T47D (cell line): ENCODE measurements around the gene SEMA6C.
A peak's percentile ranks its signal among the peaks of the same experiment; 100 is the strongest.

Experiments used
- DNase-seq, 2 experiments: peaks; one replicate each; pipeline versions ENCODE4 v3.0.0 to v3.0.0-alpha.2; 2011 to 2012; ENCODE audit warnings: low read depth in 1 of 2, low spot score in 1 of 2
- JUND ChIP-seq: IDR thresholded peaks from 2 replicates; pipeline ENCODE4 v1.6.1; 2012; ENCODE audit warnings: low read depth
- in situ Hi-C: cut with HindIII; loops from 2 replicates; pipeline ENCODE4 v1.10.0; 2016; ENCODE audit warnings: low sequenced_read_pairs, low pct_unique_long_range_greater_than_20kb

The SEMA6C gene

DNA sequence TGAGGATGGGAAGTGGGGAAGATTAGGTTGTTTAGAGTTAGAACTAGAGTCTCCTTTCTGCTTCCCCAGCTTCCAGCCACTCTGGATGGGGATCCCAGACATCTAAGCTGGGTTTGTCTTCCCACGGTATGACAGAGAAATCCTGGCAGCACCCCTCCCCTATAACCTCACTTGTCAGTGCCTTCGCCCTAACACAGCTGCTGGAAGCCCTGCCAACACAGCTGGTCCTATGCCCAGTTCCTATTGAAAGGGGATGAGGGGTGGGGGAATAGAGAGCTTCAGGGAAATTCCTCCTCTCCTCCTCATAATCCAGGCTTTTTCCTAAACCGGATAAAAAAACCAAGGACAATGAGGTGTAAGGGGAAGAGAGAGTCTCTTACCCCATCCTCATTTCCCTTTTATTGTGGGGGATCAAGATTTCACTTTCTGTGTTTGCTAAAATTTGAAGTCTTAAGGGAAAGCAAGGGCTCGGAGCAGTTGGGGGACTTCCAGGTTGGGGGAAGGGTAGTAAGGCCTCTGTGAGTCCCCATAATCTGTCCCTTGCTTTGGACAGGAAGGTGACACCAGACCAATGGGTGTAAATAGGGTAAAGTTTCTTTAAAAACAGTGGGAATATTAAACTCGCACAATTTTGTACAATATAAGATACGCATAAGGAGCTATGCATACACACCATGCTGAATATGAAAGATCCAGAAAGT, 28.8 kb upstream of the SEMA6C start:
- in situ Hi-C loops: no loop called here
- DNase-seq: no peak

DNA sequence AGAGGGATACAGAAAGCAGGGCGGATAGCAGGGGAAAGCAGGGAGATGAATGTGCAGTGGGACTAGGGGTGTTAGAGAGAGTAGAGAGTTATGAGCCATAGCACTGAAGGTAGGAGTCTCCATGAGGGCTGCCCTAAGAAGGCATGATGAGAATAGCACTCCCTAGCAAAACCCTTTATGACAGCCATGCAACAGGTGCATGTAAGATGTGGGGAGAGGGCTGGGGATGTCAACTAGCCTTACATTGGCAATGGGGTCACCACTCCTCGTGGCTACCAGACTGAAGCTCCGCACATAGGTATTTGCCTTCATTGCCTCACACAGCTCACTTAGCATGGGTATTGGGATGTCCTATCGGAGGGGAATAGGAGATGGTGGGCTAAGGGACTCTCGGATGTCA, 24.8 kb upstream of the SEMA6C start:
- TF ChIP-seq JUND: no peak
- in situ Hi-C loops: no loop called here
- no peak for DNase-seq

More for the DNA sequence above, 28.8 kb upstream of the SEMA6C start:
- no peak for TF ChIP-seq JUND

DNA sequence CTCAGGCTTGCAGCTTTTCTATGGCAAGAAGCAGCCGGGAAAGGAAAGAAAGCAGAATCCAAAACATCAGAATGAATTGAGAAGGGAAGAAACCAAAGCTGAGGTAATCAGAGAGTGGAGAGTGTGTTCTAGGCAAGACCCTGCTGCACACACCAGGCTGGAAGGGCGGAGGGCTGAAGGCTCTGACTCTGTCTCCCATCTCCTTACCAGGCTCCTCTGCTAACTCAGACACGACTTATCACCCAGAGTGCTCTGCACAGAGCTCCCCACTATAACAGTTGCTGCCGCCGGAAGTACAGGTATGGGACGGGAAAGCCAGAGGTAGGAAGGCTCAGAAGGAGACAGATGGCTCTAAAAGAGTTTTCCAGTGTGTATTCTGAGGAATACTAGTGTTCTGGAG, 20.7 kb upstream of the SEMA6C start:
- DNase-seq: no peak
- no peak for TF ChIP-seq JUND
- in situ Hi-C loops: no loop called here

DNA sequence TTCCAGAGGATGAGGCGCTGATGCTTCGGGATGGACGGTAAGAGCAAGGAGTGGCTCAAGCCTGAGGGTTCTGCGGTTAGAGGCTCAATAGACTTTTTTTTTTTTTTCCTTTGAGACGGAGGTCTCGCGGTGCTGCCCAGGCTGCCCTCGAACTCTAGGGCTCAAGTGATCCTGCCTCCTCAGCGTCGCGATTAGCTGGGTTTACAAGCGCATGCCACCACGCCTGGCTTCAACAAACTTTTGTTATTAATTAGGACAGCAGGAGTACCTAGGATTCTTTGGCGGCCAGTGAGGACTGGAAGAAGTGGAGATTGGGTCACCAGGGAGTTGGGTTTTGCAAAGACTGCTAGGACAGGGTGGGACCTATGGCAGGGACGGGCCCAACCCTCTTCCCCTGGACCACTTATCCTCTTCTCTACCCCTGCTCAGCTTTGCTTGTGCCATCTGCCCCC, 20.1 kb upstream of the SEMA6C start:
- in situ Hi-C loops: no loop called here
- TF ChIP-seq JUND: no peak
- DNase-seq: peak in 1 of 2 experiments; percentile 30

DNA sequence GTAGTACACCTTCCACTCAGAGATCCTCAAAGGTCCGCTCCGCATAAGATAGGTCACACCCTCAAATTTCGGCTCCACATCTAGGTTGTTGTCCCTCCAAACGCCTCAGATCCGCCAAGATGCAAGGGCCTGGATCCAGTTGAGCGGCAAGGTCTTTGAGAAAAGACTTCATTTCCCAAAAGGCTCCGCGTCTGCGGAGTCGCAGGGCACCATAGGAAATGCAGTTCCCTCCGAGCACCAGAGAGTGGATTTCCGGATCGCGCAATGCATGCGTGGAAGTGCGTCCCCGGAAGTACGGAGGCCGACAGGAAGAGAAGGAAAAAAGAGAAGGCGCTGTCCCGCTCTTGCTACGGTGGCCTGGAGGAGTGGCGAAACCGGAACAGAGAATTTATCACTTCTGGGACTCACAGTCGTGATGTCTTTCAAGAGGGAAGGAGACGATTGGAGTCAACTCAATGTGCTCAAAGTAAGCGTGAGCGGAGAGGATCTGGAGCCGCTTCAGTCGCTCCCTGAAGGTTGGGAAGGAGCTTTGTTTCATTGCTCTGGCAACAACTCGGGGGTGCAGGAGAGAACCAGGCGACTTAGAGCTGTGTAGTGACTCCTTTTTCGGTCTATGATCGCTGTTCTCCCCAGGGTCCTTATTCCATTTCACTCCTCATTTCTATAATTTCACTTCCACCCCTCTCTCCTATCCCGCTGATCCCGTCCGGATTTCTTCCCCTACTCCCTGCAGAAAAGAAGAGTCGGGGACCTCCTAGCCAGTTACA, 19.5 kb upstream of the SEMA6C start, which contains the start of the genes LYSMD1 and SCNM1:
Gene LYSMD1 (minus strand): TSS at position 165 of the 767 bp plus-strand sequence. CDS start 644 bp downstream, outside the sequence.
Gene SCNM1 (plus strand): TSS at position 407 of the 767 bp plus-strand sequence. CDS start 9 bp downstream, at position 416.
- TF ChIP-seq JUND: no peak
- DNase-seq: peak; percentile 89 to 100
- in situ Hi-C loops: no loop called here

DNA sequence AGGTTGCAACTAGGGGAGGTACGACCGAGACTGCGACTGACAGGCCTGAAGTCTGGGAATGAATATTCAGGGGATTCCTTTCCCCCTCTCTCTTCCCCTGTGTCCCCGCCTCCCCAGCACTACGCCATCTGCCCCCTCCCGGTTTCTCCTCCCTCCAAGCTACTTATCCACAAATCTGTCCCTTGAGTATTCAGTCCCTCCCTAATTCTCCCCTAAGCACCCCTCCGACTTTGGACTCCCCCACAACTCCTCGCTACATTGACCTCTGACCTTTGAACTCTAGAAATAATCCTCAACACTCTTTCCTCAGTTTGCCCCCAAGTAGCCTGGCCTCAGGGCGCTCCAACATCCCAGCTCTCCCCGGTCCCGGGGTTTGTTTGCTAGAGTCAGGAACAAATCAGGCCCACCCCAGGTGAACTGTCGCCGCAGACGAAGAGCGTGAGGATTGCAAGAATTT, 18.9 kb upstream of the SEMA6C start:
- DNase-seq: no peak
- in situ Hi-C loops: no loop called here
- TF ChIP-seq JUND: no peak

DNA sequence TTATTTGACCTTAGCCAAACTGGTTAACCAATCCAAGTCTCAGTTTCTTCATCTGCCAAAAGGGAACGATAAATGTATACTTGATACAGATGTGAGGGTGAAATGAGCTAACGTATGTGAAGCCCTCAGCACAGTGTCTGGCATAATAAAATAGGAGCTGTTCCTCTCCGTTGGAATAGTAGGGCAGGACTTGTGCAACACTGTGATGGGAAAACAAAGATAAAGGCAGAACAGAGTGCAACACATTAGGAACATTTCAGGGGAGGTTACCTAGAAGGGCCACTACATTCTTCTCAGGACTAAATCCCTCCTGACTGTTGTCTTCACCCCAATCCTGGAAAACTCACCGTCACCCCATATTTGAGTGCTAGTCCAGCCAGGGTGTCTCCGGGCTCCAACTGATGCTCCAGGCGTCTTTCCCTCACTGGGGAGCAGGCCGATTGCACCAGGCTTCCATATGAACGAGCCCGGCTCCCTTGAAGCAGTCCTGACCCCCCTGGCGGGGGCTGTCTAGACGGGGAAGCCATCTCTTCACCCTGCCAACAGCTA, 18.4 kb upstream of the SEMA6C start:
- in situ Hi-C loops: no loop called here
- TF ChIP-seq JUND: no peak
- peak in 1 of 2 experiments; percentile 38 for DNase-seq

DNA sequence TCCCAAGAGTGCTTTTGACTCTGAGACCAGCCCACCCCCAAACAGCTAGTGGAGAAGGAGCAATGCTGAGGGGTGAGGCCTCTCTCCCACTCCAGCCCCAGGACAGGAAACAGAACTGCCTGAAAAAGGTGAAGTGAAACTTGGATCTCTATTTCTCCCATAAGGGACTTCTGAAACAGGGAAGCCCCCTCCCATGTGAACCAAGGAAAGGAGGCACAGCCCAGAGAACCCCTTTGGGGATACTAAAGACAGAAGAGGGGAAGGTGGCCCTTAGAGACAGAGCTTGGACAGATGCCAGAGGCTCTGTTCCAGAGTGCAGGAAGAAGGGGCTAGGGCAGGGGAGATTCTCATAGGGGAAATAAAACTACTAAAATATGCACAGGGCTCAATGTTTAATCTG, 12.9 kb upstream of the SEMA6C start:
- DNase-seq: no peak
- no peak for TF ChIP-seq JUND
- in situ Hi-C loops: no loop called here

DNA sequence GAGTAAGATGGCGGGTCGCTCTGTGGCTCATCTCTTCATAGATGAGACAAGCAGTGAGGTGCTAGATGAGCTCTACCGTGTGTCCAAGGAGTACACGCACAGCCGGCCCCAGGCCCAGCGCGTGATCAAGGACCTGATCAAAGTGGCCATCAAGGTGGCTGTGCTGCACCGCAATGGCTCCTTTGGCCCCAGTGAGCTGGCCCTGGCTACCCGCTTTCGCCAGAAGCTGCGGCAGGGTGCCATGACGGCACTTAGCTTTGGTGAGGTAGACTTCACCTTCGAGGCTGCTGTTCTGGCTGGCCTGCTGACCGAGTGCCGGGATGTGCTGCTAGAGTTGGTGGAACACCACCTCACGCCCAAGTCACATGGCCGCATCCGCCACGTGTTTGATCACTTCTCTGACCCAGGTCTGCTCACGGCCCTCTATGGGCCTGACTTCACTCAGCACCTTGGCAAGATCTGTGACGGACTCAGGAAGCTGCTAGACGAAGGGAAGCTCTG, 12.4 kb upstream of the SEMA6C start:
- DNase-seq: no peak
- TF ChIP-seq JUND: no peak
- in situ Hi-C loops: no loop called here

DNA sequence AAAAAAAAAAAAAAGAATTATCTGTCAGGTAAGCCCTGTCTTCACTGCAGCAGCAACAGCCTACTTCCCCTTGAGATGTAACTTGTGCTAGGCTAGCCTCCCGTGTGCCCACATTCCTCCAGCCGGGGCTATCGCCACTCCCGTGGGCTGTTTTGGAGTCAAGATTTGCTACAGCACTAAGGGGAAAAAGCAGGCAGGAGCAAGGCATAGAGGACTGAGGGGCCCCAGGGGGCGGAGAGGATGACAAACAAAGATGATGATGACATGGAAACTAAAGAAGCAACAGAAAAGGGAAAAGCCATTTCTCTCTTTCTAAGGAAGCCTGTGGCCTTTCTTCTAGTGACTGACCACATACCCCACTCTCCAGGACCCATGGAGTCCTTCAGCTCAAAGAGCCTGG, 11.9 kb upstream of the SEMA6C start:
- TF ChIP-seq JUND: no peak
- in situ Hi-C loops: no loop called here
- no peak for DNase-seq

DNA sequence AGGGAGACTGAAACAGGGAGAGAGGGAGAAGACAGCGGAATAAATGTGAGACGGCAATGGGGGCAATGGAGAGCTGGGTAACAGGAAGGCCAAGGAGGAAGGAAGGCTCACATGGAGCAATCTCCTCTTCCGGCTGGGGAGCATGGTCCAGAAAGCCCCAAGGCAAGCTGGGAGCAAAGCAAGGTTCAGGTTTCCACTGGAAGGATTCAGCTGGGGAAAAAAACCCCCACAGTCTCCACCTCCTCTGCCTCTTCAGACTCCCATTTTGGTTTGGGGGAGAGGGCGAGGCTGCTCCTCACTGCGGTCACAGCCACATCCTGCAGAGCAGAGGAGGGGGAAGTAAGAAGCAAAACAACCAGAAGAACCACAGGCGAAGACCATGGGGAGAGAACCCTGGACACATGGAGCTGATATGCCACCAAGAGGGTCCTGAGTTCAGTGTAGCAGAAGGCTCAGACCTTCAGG, 10.7 kb upstream of the SEMA6C start:
- TF ChIP-seq JUND: no peak
- in situ Hi-C loops: no loop called here
- DNase-seq: no peak

DNA sequence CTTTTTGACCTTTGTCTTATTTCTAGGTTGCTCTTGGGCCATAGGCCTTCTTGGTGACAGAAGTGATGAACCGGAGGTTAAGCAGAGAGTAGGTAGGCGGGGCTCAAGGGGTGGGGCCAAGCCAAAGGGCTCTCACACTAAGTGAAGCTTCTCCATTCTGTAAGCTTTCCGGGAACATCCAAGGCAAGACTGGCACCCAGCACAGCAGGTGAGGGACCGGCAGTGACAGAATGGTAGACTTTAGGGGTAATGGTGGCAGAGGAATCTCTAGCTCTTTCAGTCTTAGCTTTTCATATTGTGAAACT, 10.0 kb upstream of the SEMA6C start, which contains the start of gene TNFAIP8L2:
Gene TNFAIP8L2 (plus strand): TSS at position 135 of the 305 bp plus-strand sequence. CDS start 2,049 bp downstream, outside the sequence.
- in situ Hi-C loops: no loop called here
- no peak for DNase-seq
- TF ChIP-seq JUND: no peak
